ENCODE results near the gene LRRC74A.

The LRRC74A gene

GRCh38 chr14:76810953-76811400, 15.2 kb upstream of the LRRC74A start:
- no peak for DNase-seq

GRCh38 chr14:76811561-76811960, 14.6 kb upstream of the LRRC74A start:
- no peak for DNase-seq

GRCh38 chr14:76812093-76812421, 14.2 kb upstream of the LRRC74A start:
- no peak for DNase-seq

GRCh38 chr14:76812422-76813383, 13.5 kb upstream of the LRRC74A start, which contains the start of gene ANGEL1:
Gene ANGEL1 (minus strand): TSS chr14:76812882. CDS start chr14:76812827, 55 bp downstream.
- peak; percentile 69 to 74 for DNase-seq

GRCh38 chr14:76814726-76815645, 11.2 kb upstream of the LRRC74A start:
- no peak for DNase-seq

DNA sequence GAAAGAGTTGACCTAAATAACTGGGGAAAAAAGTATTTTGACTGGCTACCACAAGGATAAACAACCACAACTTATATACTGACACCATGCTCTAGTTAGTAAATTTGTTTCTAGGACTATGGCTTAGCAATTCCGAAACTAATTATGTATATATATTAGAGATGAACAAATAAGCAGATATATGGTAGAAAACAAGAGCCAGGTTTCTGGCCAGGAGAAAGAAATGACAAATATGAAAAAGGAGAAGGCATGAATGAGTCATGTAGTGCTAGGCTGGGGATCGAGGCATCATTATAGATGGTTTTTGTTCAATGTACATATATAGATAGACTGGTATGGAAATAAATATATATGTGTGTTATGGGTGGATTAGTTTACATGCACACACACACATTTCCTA, 5.5 kb upstream of the LRRC74A start:
- no peak for DNase-seq

- no peak for DNase-seq
Observed at GRCh38 chr14:76827696-76828296, 1.6 kb downstream of the LRRC74A start.

GRCh38 chr14:76828339-76829012, 2.3 kb downstream of the LRRC74A start:
- no peak for DNase-seq

DNA sequence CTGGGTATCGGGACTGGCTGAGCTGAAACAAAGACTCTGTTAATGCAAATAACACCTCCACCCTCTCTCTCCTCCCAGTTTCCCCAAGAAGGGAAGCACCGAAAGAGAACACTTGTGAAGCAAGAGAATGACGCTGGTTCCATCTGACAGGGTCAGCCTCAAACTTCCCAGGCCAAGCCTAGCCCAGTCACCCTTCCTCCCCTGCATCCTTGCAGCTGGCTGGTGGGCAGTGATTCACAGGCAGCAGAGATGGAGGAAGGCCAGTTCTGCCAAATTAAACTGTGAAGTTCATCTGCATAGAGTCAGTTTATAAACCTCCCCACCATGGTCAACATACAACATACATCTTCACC, 2.8 kb downstream of the LRRC74A start:
- no peak for DNase-seq

DNA sequence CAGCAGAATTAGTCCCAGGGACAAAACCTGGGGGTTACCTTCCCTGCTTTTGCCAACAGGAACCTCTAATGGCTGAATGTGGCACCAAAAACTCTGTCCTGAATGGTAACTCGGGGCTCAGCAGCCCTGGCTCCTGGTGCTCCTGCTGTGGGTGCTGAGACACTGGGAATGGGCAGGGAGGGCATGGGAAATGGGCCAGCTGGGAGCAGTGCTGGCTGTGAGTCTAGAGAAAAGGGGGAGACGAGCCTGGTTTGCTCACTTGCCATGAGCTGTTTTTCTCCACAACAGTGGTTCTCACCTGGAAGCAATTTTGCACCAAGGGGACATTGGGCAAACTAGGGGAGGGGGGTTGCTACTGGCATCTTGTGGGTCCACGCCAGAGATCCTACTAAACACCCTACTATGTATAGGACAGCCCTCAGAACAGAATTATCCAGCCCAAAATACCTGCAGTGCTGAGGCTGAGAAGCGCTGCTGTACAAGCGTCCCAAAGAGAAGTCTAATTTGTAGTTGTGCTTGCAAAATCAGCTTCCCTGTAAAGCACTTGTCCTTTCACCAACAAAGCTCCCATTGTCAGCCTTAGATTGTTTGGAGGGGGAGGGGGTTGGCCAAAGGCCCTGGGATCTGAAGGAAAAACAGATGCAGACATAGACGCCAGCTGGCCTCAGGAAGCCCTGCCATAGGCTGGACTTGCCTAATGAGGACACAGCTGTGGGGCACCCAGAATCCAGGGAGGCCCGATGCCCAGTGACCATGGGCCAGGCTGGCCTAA, 3.6 kb downstream of the LRRC74A start:
- DNase-seq: no peak

GRCh38 chr14:76830556-76830955, 4.3 kb downstream of the LRRC74A start:
- DNase-seq: no peak

DNA sequence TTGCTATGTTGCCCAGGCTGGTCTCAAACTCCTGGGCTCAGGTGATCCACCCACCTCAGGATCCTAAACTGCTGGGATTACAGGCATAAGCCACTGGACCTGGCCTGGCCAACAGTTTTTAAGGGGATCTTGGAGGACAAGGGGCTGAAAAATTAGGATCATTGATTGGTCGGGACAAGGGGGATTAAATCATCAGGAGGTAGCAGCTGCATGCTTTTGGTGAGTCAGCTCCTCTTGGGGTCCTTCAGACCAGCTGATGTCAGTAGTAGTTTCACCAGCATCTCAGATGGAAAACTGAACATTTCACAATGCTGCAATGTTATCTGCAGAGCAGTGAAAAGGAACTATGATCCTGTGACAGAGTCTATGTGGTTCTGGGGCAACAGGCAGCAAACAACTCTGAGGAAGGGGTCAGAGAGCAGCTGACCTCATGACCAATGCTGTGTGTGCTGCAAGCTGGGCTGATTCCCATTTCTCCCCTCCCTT, 6.3 kb downstream of the LRRC74A start:
- no peak for DNase-seq

- DNase-seq: no peak
Observed at GRCh38 chr14:76833011-76833410, 6.8 kb downstream of the LRRC74A start.

GRCh38 chr14:76834241-76834661, 8.0 kb downstream of the LRRC74A start:
- DNase-seq: no peak

DNA sequence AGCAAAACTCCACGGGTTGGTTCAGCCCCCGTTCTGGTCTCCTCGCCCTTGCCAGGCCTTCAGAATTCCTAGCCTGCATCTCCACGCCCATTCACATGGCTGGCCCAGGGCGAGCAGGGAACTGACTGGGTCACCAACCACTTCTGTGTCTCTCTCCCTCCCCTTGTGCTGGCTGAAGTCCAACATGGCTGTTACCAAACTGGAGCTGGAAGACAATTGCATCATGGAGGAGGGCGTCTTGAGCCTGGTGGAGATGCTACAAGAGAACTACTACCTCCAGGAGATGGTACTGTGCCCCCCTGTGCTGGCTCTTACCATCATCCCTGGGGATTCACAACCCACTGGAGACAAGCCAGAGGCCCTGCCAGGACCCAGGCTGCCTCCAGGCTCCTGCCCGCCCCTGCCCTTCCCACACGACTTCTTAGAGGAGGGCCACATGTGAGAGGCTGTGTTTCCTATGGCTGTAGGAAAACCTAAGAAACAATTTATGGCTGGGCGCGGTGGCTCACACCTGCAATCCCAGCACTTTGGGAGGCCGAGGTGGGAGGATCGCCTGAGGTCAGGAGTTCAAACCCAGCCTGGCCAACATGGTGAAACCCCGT, 9.9 kb downstream of the LRRC74A start:
- DNase-seq: no peak

GRCh38 chr14:76837524-76837923, 11.3 kb downstream of the LRRC74A start:
- DNase-seq: no peak

- no peak for DNase-seq
Observed at GRCh38 chr14:76842414-76842813, 16.2 kb downstream of the LRRC74A start.

- DNase-seq: peak in 1 of 2 donors; percentile 21
Observed at GRCh38 chr14:76844223-76844622, 18.0 kb downstream of the LRRC74A start.

DNA sequence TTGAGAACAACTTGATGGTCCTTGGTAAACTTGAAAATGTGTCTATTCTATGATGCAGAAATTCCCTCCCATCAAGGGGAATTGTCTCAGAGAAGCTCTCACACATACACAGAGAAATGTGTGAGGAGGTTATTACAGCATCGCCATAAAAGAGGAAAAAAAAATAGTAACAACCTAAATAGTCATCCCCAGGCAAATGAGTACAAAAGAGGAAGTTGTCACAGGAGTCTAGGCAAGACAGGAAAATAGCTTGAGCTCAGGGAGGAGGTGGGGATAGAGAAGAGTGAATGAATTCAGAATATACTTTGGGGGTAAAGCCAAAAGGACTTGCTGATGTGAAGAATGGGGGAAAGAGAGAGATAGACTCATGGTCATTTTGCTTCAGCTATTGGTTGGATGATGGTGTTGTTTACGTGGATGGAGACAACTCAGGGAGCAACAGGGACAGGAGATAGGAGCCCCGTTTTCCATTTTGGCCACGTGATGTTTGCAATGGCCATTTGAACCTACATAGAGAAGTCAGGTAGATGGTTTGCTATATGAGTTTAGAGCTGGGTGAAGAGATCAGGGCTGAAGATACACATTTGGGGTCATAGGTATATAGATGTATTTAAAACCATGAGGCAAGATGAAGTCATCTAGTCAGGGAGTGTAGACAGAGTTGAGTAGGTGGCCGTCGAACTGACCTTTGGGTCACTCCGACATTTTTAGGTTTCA, 20.3 kb downstream of the LRRC74A start:
- peak in 1 of 2 donors; percentile 76 for DNase-seq

GRCh38 chr14:76848879-76849278, 22.7 kb downstream of the LRRC74A start:
- DNase-seq: no peak
